Right lobe of liver (tissue), 6 donors: ENCODE results near the gene SHLD1. TPM values are rescaled to one million over a fixed set of nuclear protein-coding genes. Genes with fewer than 3 reads are reported as not detected.

Source experiments
- ATAC-seq, 4 donors: fragments of 200-7000 bp; cut with Tn5 transposase; one replicate each; pipeline ENCODE4 v1.9.1; 2020; ENCODE audit warnings: mild to moderate bottlenecking in 4 of 4, moderate library complexity in 4 of 4
- DNase-seq, 3 donors: peaks; one replicate each; pipeline ENCODE4 v3.0.0-alpha.2; 2020
- H3K27ac ChIP-seq, 3 donors: fragments of 200-600 bp; one replicate each; pipeline ENCODE4 v1.8.0; 2022
- H3K27me3 ChIP-seq, 2 donors: fragments of 200-600 bp; one replicate each; pipeline ENCODE4 v1.8.0; 2022
- H3K36me3 ChIP-seq, 4 donors: fragments of 200-600 bp; sonication (generic) in 1 of 4; one replicate each; pipeline versions ENCODE4 v1.5.1 to v1.8.0; 2017 to 2022; ENCODE audit warnings: control low read depth in 1 of 4
- H3K4me1 ChIP-seq, 4 donors: fragments of 200-600 bp; sonication (generic) in 1 of 4; one replicate each; pipeline versions ENCODE4 v1.5.1 to v1.8.0; 2017 to 2022; ENCODE audit warnings: control low read depth in 1 of 4
- H3K4me3 ChIP-seq, 3 donors: fragments of 200-600 bp; one replicate each; pipeline ENCODE4 v1.8.0; 2022
- H3K9me3 ChIP-seq, 4 donors: fragments of 200-600 bp; sonication (generic) in 1 of 4; one replicate each; pipeline versions ENCODE4 v1.5.1 to v1.8.0; 2017 to 2022; ENCODE audit warnings: control low read depth in 1 of 4
- POLR2A ChIP-seq: fragments of 450-650 bp; IDR thresholded peaks from one replicate; pipeline ENCODE4 v1.6.1; 2017; ENCODE audit warnings: antibody characterized with exemption, mild to moderate bottlenecking
- WGBS: methylation state at CpG from one replicate; pipeline ENCODE4 v1.1.6; 2018; ENCODE audit warnings: low coverage, low lambda C conversion rate; ENCODE audit not compliant: insufficient coverage; ENCODE audit errors: missing lambda C conversion rate; 5-methylcytosine and 5-hydroxymethylcytosine counted together
- intact Hi-C, 2 donors: fragments of 100-400 bp; cut with DNase I; formaldehyde crosslinking; loops; one replicate each; pipeline versions ENCODE4 v1.11.2 to v1.14.1; 2022
- total RNA-seq, 6 experiments: library from RNA; depleted of rRNA in 2 of 6; stranded (reverse); fragments of >200 nt in 2 of 6; fragmentation: NEBNext Ultra II Directional in 3 of 6; extraction: Animal tissue kit (Norgen Biotek cat#: 25700) in 3 of 6; gene quantifications; one replicate each; pipeline versions ENCODE4 v1.1.0 to v1.2.4, GENCODE V29; 2016 to 2023
- TF ChIP-seq, protein P1 (sequence below), 4 donors: fragments of 200-600 bp in 3 of 4; fragments of 450-650 bp in 1 of 4; IDR thresholded peaks; one replicate each; pipeline versions ENCODE4 v1.5.1 to v1.8.0; 2016 to 2022; ENCODE audit warnings: antibody characterized with exemption in 4 of 4, mild to moderate bottlenecking in 2 of 4
- donor health status: DM: no; HTN: yes; CAD: no.
- donor health status: DM: no; HTN: no; CAD: no.
- donor health status: DM: no; HTN: no; CAD: no.
- donor health status: DM: no; HTN: yes; CAD: no.
- donor health status: DM: no; HTN: yes; CAD: no.

The SHLD1 gene
- total RNA-seq, 6 experiments from 2014 or later, result 0.69 to 1.9 (median 1.4) TPM; not detected in 1

DNA sequence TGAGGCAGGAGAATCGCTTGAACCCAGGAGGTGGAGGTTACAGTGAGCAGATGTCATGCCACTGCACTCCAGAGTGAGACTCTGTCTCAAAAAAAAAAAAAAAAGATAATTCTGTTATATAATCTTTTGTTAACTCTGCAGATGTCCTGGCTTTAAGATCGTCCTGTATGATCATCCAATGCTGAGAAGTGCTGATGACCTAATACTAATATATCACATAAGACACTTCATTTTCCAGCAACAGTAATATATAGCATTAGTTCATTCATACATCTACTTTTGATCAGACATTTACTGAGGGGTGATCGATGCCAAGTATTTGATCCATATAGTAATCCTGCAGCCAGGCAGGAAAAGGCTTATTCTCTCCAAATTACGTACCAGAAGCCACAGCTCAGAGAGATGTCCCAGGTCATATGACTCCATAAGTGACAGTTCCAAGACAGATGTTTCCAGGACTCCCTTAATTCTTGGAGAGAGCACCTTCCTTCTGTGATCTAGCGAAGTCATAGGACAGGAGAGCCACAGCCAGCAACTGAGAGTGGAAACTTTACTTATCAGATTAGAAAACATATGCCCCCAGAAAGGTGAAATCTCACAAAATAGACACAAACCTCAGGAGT lies 60.7 kb downstream of the SHLD1 start:
- Histone ChIP-seq H3K4me1 (no peaks in the 10 kb centered on the region), H3K9me3 (no peaks in the 10 kb centered on the region), H3K4me3 (no peak overlapping the region), H3K36me3 (no peaks in the 10 kb centered on the region), H3K27me3 (no peaks in the 10 kb centered on the region), H3K27ac (no peak overlapping the region)
- no peak for DNase-seq
- WGBS, result 90% methylated on average over 4 of the region's 5 CpGs
- no peak for ATAC-seq
- TF ChIP-seq POLR2A, result no peak
- TF ChIP-seq, protein P1, sequence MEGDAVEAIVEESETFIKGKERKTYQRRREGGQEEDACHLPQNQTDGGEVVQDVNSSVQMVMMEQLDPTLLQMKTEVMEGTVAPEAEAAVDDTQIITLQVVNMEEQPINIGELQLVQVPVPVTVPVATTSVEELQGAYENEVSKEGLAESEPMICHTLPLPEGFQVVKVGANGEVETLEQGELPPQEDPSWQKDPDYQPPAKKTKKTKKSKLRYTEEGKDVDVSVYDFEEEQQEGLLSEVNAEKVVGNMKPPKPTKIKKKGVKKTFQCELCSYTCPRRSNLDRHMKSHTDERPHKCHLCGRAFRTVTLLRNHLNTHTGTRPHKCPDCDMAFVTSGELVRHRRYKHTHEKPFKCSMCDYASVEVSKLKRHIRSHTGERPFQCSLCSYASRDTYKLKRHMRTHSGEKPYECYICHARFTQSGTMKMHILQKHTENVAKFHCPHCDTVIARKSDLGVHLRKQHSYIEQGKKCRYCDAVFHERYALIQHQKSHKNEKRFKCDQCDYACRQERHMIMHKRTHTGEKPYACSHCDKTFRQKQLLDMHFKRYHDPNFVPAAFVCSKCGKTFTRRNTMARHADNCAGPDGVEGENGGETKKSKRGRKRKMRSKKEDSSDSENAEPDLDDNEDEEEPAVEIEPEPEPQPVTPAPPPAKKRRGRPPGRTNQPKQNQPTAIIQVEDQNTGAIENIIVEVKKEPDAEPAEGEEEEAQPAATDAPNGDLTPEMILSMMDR (IDR thresholded peaks at IDR 0.05), result no peak
- intact Hi-C loops, result no loop called here

DNA sequence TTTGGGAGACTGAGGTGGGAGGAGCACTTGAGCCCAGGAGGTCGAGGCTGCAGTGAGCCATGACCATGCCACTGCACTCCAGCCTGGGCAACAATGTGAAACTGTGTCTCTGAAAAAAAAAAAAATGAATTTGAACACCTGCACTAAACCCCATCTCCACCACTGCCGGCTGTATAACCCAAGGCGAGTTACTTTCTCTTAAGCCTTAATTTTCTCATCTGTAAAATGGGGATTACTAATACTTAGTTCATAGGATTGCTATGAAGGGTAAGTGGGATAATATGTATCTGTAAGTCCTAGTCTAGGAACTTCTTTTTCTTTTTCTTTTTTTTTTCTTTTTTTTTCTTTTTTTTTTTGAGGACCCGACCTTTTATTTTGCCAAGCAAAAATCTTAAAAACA lies 61.5 kb downstream of the SHLD1 start:
- Histone ChIP-seq H3K27ac (no peak overlapping the region), H3K27me3 (no peaks in the 10 kb centered on the region), H3K36me3 (no peaks in the 10 kb centered on the region), H3K9me3 (no peaks in the 10 kb centered on the region), H3K4me1 (no peaks in the 10 kb centered on the region), H3K4me3 (no peak overlapping the region)
- DNase-seq (no peak), ATAC-seq (no peak)
- 84% methylated on average over 4 of the region's 4 CpGs for WGBS
- TF ChIP-seq, protein P1 (IDR thresholded peaks at IDR 0.05), result no peak
- TF ChIP-seq POLR2A, result no peak
- intact Hi-C loops, result no loop called here

DNA sequence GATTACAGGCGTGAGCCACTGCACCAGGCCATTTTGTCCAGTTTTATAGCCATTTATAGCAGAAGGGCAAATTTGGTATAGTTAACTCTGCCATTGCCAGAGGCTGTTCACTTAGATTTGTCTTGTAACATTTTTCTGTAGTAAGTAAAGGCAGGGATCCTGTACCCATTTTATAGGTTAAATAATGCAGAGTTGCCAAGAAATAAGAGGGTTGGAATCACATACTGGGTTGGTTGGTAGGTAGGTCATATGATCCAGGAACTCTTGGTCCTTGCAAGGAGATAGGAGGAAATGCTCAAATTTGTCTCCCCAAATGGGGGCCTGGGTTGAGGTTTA lies 68.1 kb downstream of the SHLD1 start:
- no peaks in the 10 kb centered on the region for H3K4me1 ChIP-seq
- H3K9me3 ChIP-seq, result no peaks in the 10 kb centered on the region
- no peaks in the 10 kb centered on the region for H3K36me3 ChIP-seq
- H3K27ac ChIP-seq, result no peak overlapping the region
- TF ChIP-seq, protein P1 (IDR thresholded peaks at IDR 0.05), result no peak
- no peak for TF ChIP-seq POLR2A
- H3K27me3 ChIP-seq, result no peaks in the 10 kb centered on the region
- intact Hi-C loops, result no loop called here
- no peak overlapping the region for H3K4me3 ChIP-seq
- ATAC-seq (no peak), DNase-seq (no peak)
- WGBS, result 100% methylated on average over 1 of the region's 1 CpG

DNA sequence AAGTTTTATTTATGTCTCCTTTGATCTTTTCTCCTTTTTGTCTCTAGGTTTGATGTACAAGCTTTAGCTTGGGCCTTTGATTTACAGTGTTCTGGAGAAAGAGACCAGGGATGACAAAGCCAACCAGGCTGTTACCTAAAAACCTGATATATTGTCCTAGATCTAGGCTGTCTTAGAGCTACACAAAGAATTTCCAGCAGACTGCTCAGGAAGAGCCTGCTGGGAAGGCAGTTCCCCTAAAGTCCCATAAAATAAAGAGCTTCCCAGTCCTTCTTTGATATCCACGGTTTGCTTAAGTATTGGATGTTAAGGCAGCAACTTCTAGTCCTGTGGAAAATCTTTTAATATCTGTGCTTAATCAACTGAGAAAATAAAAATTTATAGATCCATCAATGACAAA lies 70.5 kb downstream of the SHLD1 start:
- TF ChIP-seq, protein P1 (IDR thresholded peaks at IDR 0.05), result no peak
- no peak for TF ChIP-seq POLR2A
- Histone ChIP-seq H3K27ac (no peak overlapping the region), H3K9me3 (no peaks in the 10 kb centered on the region), H3K4me1 (no peaks in the 10 kb centered on the region), H3K27me3 (no peaks in the 10 kb centered on the region), H3K4me3 (no peak overlapping the region), H3K36me3 (no peaks in the 10 kb centered on the region)
- ATAC-seq, result no peak
- intact Hi-C loops, result no loop called here
- 77% methylated on average over 1 of the region's 1 CpG for WGBS
- no peak for DNase-seq
